ENCODE results near the gene CRIM1.
"Not testable (repeated sequence)": the region's sequence is repeated elsewhere in the genome, so short reads cannot be mapped to it uniquely, and the experiment has no call there.

CRIM1 gene

DNA sequence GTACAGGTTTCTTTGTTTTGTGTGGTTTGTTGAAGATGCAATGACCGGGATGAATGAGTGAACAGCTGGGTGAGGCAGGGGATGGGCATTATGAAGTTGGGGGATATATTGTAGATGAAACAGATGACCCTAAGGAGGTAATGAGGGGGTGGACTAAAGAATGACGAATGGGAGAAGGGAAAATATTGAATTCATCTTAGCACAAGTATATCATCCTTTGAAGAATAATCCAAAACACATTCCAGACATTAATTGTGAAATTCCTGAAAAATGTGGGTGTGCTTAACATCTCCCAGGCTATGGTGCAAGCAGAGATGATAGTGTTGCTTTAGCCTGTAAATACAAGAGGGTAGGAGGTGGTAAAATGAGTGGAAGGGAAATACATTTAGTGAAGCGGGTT lies 5.8 kb downstream of the CRIM1 start:
- H3K4me3 Mint-ChIP-seq = no peak overlapping the region
- peaks cover 36% of the 10 kb centered on the region for H3K27me3 Mint-ChIP-seq
- H3K27ac Mint-ChIP-seq = no peak overlapping the region
- no peaks in the 10 kb centered on the region for H3K9me3 Mint-ChIP-seq
- ATAC-seq = no peak
- H3K36me3 Mint-ChIP-seq = no peaks in the 10 kb centered on the region
- H3K4me1 Mint-ChIP-seq = peaks cover 21% of the 10 kb centered on the region

- Mint-ChIP-seq H3K27me3 (peaks cover 29% of the 10 kb centered on the region), H3K27ac (no peak overlapping the region), H3K36me3 (no peaks in the 10 kb centered on the region), H3K4me1 (peaks cover 14% of the 10 kb centered on the region), H3K9me3 (no peaks in the 10 kb centered on the region), H3K4me3 (no peak overlapping the region)
- ATAC-seq = no peak
These were observed 6.7 kb downstream of the CRIM1 start for GRCh38 chr2:36362291-36362690.

DNA sequence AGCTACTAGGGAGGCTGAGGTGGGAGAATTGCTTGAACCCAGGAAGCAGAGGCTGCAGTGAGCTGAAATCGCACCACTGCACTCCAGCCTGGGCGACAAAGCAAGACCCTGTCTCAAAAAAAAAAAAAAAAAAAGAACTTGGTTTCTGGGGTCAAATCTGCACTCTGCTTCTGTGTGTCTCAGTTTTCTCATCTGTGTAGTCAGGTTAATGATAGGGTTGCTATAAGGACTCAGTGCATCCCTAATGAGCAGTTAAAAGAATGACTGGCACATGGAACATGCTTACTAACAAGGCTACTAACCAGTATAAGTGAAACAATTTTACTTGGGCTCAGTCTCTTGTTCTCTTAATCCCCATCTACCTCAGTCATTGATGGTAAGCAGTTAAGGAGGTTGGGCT lies 7.5 kb downstream of the CRIM1 start:
- H3K27me3 Mint-ChIP-seq = peaks cover 21% of the 10 kb centered on the region
- not testable (repeated sequence) for H3K36me3 Mint-ChIP-seq, H3K4me1 Mint-ChIP-seq, H3K4me3 Mint-ChIP-seq, H3K9me3 Mint-ChIP-seq, ATAC-seq, H3K27ac Mint-ChIP-seq

DNA sequence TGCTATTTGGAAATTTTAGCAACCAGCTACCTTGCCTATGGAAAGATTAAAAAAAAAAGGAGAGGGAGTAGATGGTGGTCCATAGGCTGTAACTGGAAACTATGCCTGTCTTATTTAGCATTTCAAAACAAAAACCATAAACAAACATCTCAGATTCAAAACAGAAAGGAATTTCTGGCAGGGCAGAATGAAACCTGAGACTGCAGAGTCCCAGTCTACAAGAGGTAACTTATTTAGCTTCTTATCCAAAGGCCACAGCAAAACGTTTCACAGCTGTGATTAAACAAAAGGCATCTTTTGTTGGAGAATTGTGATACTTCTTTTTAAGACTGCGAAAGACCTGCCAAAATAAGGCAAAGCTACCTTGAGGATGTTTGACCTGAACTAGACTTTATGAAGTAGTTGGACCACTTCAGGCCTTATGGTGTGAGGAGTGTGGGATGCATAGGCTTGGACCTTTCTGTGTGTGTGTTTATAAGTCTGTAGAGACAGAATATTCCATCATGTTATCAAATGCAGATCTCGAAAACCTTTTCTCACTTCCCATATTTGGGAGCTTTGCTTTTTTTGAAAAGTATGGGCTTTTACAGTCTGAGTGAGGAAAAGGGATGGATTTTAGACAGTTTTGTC lies 11.0 kb downstream of the CRIM1 start:
- no peak overlapping the region for H3K4me3 Mint-ChIP-seq
- H3K27ac Mint-ChIP-seq = no peak overlapping the region
- peaks cover 7% of the 10 kb centered on the region for H3K27me3 Mint-ChIP-seq
- ATAC-seq = no peak
- no peaks in the 10 kb centered on the region for H3K4me1 Mint-ChIP-seq
- no peaks in the 10 kb centered on the region for H3K36me3 Mint-ChIP-seq
- H3K9me3 Mint-ChIP-seq = no peaks in the 10 kb centered on the region

GRCh38 chr2:36367486-36367885 lies 11.9 kb downstream of the CRIM1 start:
- Mint-ChIP-seq H3K4me1 (no peaks in the 10 kb centered on the region), H3K4me3 (no peak overlapping the region), H3K9me3 (no peaks in the 10 kb centered on the region), H3K27me3 (no peaks in the 10 kb centered on the region), H3K27ac (no peak overlapping the region), H3K36me3 (no peaks in the 10 kb centered on the region)
- ATAC-seq = no peak

- no peak overlapping the region for H3K27ac Mint-ChIP-seq
- H3K4me3 Mint-ChIP-seq = no peak overlapping the region
- H3K36me3 Mint-ChIP-seq = no peaks in the 10 kb centered on the region
These were observed 12.3 kb downstream of the CRIM1 start for GRCh38 chr2:36367895-36368353.

GRCh38 chr2:36368438-36368837 lies 12.9 kb downstream of the CRIM1 start:
- no peak overlapping the region for H3K27ac Mint-ChIP-seq
- no peak overlapping the region for H3K4me3 Mint-ChIP-seq
- no peak for ATAC-seq
- no peaks in the 10 kb centered on the region for H3K9me3 Mint-ChIP-seq
- H3K36me3 Mint-ChIP-seq = no peaks in the 10 kb centered on the region
- H3K27me3 Mint-ChIP-seq = no peaks in the 10 kb centered on the region
- no peaks in the 10 kb centered on the region for H3K4me1 Mint-ChIP-seq

More at GRCh38 chr2:36367895-36368353, 12.3 kb downstream of the CRIM1 start:
- H3K4me1 Mint-ChIP-seq = no peaks in the 10 kb centered on the region
- ATAC-seq = no peak
- H3K27me3 Mint-ChIP-seq = no peaks in the 10 kb centered on the region
- no peaks in the 10 kb centered on the region for H3K9me3 Mint-ChIP-seq

GRCh38 chr2:36369163-36369562 lies 13.6 kb downstream of the CRIM1 start:
- no peak for ATAC-seq
- no peaks in the 10 kb centered on the region for H3K36me3 Mint-ChIP-seq
- H3K9me3 Mint-ChIP-seq = no peaks in the 10 kb centered on the region
- H3K27ac Mint-ChIP-seq = no peak overlapping the region
- no peak overlapping the region for H3K4me3 Mint-ChIP-seq
- no peaks in the 10 kb centered on the region for H3K4me1 Mint-ChIP-seq
- no peaks in the 10 kb centered on the region for H3K27me3 Mint-ChIP-seq

DNA sequence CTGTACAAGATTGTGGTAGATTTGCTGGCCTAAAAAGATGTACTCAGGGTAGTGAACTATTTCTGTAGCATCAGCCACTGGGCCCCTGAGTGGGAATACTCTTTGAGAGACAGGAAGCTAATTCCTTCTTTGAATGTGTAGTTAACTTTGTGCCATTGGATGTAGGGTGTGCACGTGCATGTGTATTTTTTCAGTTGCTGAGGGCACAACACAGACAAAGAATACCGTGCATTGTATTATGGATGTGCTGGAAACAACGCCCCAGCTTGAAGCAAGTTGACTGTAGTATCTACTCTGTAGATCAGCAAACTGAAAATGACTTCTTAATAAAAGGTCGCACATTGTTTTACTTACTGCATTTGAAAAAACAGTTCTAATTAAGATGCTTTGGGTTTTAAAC lies 14.1 kb downstream of the CRIM1 start:
- no peak overlapping the region for H3K4me3 Mint-ChIP-seq
- no peak for ATAC-seq
- H3K4me1 Mint-ChIP-seq = no peaks in the 10 kb centered on the region
- H3K27me3 Mint-ChIP-seq = no peaks in the 10 kb centered on the region
- H3K36me3 Mint-ChIP-seq = no peaks in the 10 kb centered on the region
- no peaks in the 10 kb centered on the region for H3K9me3 Mint-ChIP-seq
- H3K27ac Mint-ChIP-seq = no peak overlapping the region

GRCh38 chr2:36370281-36370680 lies 14.7 kb downstream of the CRIM1 start:
- H3K9me3 Mint-ChIP-seq = no peaks in the 10 kb centered on the region
- H3K27ac Mint-ChIP-seq = no peak overlapping the region
- no peak for ATAC-seq
- no peaks in the 10 kb centered on the region for H3K36me3 Mint-ChIP-seq
- H3K4me3 Mint-ChIP-seq = no peak overlapping the region
- no peaks in the 10 kb centered on the region for H3K27me3 Mint-ChIP-seq
- H3K4me1 Mint-ChIP-seq = no peaks in the 10 kb centered on the region

GRCh38 chr2:36371070-36371874 lies 15.7 kb downstream of the CRIM1 start:
- no peaks in the 10 kb centered on the region for H3K36me3 Mint-ChIP-seq
- H3K9me3 Mint-ChIP-seq = no peaks in the 10 kb centered on the region
- no peaks in the 10 kb centered on the region for H3K4me1 Mint-ChIP-seq
- no peak for ATAC-seq
- H3K27me3 Mint-ChIP-seq = peaks cover 5% of the 10 kb centered on the region
- H3K4me3 Mint-ChIP-seq = no peak overlapping the region
- H3K27ac Mint-ChIP-seq = no peak overlapping the region

DNA sequence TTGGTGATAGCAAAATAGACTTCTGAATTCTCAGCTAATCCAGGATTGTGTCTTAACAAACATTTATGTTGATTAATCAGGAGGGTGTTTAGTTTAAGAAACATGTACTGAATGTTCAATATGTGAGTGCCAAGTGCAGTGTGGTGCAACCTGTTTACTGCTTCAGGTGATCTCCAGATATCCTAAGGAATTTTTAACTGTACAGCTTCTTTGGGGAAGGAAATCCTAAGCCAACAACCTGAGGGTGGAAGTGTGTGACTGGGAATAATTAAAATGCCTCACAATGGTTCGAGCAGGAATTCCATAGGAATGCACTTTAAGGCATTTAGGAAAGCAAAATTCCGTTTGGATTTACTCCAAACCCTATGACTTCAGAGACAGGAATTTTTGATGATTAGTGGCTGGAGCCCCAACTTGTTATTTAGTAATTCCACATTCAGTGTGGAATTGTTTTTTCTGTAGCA lies 16.4 kb downstream of the CRIM1 start:
- no peaks in the 10 kb centered on the region for H3K36me3 Mint-ChIP-seq
- peaks cover 9% of the 10 kb centered on the region for H3K27me3 Mint-ChIP-seq
- no peak overlapping the region for H3K27ac Mint-ChIP-seq
- H3K4me3 Mint-ChIP-seq = no peak overlapping the region
- H3K4me1 Mint-ChIP-seq = no peaks in the 10 kb centered on the region
- no peaks in the 10 kb centered on the region for H3K9me3 Mint-ChIP-seq
- no peak for ATAC-seq

- no peak overlapping the region for H3K4me3 Mint-ChIP-seq
- no peaks in the 10 kb centered on the region for H3K36me3 Mint-ChIP-seq
- H3K4me1 Mint-ChIP-seq = no peaks in the 10 kb centered on the region
- peaks cover 9% of the 10 kb centered on the region for H3K27me3 Mint-ChIP-seq
- H3K9me3 Mint-ChIP-seq = no peaks in the 10 kb centered on the region
- ATAC-seq = no peak
- no peak overlapping the region for H3K27ac Mint-ChIP-seq
These were observed 17.8 kb downstream of the CRIM1 start for GRCh38 chr2:36373149-36373926.

DNA sequence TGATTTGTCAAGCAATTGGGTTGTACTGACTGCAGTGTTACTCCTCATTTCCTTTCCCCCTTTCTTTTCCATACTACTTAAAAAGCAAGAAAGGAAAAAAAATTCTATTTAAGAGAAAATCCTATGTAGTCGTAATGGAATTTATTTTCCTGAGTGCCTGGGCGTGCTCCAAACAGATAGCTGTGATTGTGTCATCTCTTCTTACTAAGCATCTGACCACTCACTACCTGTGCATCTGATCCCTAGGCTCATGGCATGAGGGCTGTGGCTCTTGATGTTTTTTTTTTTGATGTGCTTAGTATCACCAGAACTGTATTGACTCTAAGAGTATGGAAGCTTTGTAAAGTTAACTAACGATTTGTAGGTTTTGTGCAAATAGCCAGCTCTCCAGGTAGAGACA lies 19.0 kb downstream of the CRIM1 start:
- ATAC-seq = no peak
- H3K36me3 Mint-ChIP-seq = no peaks in the 10 kb centered on the region

DNA sequence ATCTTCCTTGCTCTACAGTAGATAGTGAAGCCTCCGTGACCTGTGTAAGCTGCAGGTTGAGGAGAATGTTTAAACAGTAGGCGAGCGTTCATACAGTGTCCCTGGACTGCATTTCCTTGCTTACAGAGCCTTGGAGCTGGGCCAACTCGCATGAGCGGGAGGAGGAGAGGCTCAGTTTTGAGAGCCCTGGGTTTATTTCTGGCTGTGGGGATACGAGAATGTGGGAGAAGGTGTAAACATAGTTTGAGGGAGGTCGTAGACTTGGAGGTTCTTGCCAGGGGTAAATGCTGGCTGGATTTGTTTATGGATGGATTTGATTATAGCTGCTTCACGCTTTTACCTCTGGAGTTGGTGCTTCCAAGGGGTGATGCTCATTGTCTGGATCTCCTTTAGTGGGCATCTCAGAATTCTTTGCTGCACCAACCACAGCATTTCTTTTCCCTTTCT lies 20.8 kb downstream of the CRIM1 start:
- Mint-ChIP-seq H3K27ac (no peak overlapping the region), H3K27me3 (peaks cover 9% of the 10 kb centered on the region), H3K4me3 (no peak overlapping the region), H3K9me3 (no peaks in the 10 kb centered on the region), H3K4me1 (no peaks in the 10 kb centered on the region), H3K36me3 (no peaks in the 10 kb centered on the region)
- no peak for ATAC-seq

More for the DNA sequence above, 19.0 kb downstream of the CRIM1 start:
- Mint-ChIP-seq H3K27ac (no peak overlapping the region), H3K27me3 (peaks cover 9% of the 10 kb centered on the region), H3K4me1 (no peaks in the 10 kb centered on the region), H3K9me3 (no peaks in the 10 kb centered on the region), H3K4me3 (no peak overlapping the region)
